ENCODE measurements around the gene PCNX2. TPM values are rescaled to one million over a fixed set of nuclear protein-coding genes. Genes with fewer than 3 reads are reported as not detected.
"Not testable (repeated sequence)": the region's sequence is repeated elsewhere in the genome, so short reads cannot be mapped to it uniquely, and the experiment has no call there.

Gene PCNX2
- total and polyA plus RNA-seq, 10 of the 15 experiments (the other 5 are each of a cell fraction or from before 2014, with no cell fraction given) = 2.1 to 16.4 (median 8.1) TPM

DNA sequence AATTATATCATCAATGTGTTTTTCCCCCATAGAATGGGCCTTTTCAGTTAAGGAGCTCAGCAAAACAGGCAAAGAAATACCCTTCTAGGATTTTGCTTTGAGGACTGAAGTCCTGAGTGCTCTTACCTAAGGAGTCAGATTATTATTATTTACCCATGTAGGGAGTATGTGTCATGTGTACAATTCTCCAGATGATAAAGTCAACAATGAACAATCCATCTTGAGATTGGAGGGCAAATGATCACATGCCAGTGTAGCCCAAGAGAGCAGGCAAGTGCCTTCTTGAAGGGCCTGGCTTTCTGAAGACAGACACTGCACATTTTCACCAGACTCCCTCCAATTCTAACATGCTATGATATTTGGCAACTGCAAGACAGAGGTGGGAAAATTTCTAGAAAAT lies 159.7 kb downstream of the PCNX2 start (continued):
- TF ChIP-seq, protein P1, sequence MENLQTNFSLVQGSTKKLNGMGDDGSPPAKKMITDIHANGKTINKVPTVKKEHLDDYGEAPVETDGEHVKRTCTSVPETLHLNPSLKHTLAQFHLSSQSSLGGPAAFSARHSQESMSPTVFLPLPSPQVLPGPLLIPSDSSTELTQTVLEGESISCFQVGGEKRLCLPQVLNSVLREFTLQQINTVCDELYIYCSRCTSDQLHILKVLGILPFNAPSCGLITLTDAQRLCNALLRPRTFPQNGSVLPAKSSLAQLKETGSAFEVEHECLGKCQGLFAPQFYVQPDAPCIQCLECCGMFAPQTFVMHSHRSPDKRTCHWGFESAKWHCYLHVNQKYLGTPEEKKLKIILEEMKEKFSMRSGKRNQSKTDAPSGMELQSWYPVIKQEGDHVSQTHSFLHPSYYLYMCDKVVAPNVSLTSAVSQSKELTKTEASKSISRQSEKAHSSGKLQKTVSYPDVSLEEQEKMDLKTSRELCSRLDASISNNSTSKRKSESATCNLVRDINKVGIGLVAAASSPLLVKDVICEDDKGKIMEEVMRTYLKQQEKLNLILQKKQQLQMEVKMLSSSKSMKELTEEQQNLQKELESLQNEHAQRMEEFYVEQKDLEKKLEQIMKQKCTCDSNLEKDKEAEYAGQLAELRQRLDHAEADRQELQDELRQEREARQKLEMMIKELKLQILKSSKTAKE (IDR thresholded peaks at IDR 0.05; ENCODE audit: low read depth, poor library complexity, severe bottlenecking) = no peak
- TF ChIP-seq RFX5 (IDR thresholded peaks at IDR 0.05; ENCODE audit: low read depth, low read length) = no peak
- TF ChIP-seq, protein P2, sequence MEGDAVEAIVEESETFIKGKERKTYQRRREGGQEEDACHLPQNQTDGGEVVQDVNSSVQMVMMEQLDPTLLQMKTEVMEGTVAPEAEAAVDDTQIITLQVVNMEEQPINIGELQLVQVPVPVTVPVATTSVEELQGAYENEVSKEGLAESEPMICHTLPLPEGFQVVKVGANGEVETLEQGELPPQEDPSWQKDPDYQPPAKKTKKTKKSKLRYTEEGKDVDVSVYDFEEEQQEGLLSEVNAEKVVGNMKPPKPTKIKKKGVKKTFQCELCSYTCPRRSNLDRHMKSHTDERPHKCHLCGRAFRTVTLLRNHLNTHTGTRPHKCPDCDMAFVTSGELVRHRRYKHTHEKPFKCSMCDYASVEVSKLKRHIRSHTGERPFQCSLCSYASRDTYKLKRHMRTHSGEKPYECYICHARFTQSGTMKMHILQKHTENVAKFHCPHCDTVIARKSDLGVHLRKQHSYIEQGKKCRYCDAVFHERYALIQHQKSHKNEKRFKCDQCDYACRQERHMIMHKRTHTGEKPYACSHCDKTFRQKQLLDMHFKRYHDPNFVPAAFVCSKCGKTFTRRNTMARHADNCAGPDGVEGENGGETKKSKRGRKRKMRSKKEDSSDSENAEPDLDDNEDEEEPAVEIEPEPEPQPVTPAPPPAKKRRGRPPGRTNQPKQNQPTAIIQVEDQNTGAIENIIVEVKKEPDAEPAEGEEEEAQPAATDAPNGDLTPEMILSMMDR (IDR thresholded peaks at IDR 0.05 in 2 of 3, conservative IDR thresholded peaks at IDR 0.05 in 1 of 3; ENCODE audit: control insufficient read depth in 2 of 3, extremely low read depth in 1 of 3, insufficient read depth in 1 of 3, low read depth in 3 of 3, low read length in 3 of 3) = no peak
- TF ChIP-seq, protein P3, sequence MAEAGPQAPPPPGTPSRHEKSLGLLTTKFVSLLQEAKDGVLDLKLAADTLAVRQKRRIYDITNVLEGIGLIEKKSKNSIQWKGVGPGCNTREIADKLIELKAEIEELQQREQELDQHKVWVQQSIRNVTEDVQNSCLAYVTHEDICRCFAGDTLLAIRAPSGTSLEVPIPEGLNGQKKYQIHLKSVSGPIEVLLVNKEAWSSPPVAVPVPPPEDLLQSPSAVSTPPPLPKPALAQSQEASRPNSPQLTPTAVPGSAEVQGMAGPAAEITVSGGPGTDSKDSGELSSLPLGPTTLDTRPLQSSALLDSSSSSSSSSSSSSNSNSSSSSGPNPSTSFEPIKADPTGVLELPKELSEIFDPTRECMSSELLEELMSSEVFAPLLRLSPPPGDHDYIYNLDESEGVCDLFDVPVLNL (IDR thresholded peaks at IDR 0.05; ENCODE audit: low read depth, low read length) = no peak

DNA sequence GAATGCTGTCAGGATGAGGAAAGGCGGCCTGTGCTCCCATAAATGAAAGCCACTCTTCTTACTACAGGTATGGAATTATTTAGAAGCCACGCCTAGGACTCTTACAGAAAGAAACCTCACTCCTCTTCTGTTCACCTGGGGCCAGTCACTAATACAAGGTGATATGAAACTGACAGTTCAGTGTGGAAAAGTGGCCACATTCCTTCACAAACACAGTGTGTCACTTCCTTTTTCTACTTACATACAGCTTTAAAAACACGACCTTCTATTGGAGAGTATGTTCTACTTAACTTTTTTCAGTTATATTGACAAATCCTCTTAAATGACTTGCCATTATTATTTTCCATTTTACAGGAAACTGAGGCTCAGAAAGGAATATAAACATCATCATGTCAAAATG lies 163.1 kb downstream of the PCNX2 start:
- no peak overlapping the region for H2AFZ ChIP-seq (ENCODE audit: control insufficient read depth, low read depth, low read length)
- ChIA-PET POLR2A (interaction anchor here (0.7 kb wide), 1 partner anchor 1304 kb away, joined by 3 read pairs; no protein-coding TSS in a partner anchor), SMC1A (ENCODE audit: uncharacterized antibody, unreplicated experiment) (no interaction called here), CTCF (no interaction called here), RAD21 (ENCODE audit: unreplicated experiment) (no interaction called here)
- ATAC-seq (no peak), FAIRE-seq (no peak), DNase-seq (ENCODE audit: low read depth, low spot score) (no peak)
- WGBS (ENCODE audit: insufficient coverage, insufficient replicate concordance, low lambda C conversion rate, missing lambda C conversion rate) = 53% methylated on average over 3 of the region's 3 CpGs
- in situ Hi-C loops (cut with MboI) (no loop called here), intact Hi-C loops (cut with micrococcal nuclease; ENCODE audit: unreplicated experiment) (no loop called here)
- H3K4me2 ChIP-seq (ENCODE audit: control insufficient read depth, insufficient read depth) = no peak overlapping the region
- H3K4me3 ChIP-seq = no peak overlapping the region
- no peaks in the 10 kb centered on the region for H3K4me1 ChIP-seq (ENCODE audit: control insufficient read depth, insufficient read depth, low read length)
- TF ChIP-seq HDAC6 (IDR thresholded peaks at IDR 0.05; ENCODE audit: unreplicated experiment) = no peak
- TF ChIP-seq EED (IDR thresholded peaks at IDR 0.05; ENCODE audit: low read depth) = no peak
- no peak for TF ChIP-seq ZNF384 (IDR thresholded peaks at IDR 0.05; ENCODE audit: borderline replicate concordance, low read depth, low read length)
- no peak for TF ChIP-seq SP1 (IDR thresholded peaks at IDR 0.05; ENCODE audit: low read depth, low read length)
- TF ChIP-seq FOXK2 (IDR thresholded peaks at IDR 0.05) = no peak
- H3K27me3 ChIP-seq (replicated peaks in 1 of 2; ENCODE audit: control insufficient read depth in 2 of 2, insufficient read depth in 2 of 2, low read length in 1 of 2) = no peaks in the 10 kb centered on the region
- H3K27ac ChIP-seq (ENCODE audit: control insufficient read depth, insufficient read depth) = no peak overlapping the region
- no peaks in the 10 kb centered on the region; the same call in 2 of the 3 replicates for H3K9me3 ChIP-seq (replicated peaks; ENCODE audit: control insufficient read depth, insufficient read depth, low read length)
- H3K9ac ChIP-seq (ENCODE audit: control insufficient read depth, insufficient read depth, low read length) = no peak overlapping the region
- no peaks in the 10 kb centered on the region for H3K79me2 ChIP-seq (ENCODE audit: control insufficient read depth, insufficient read depth, low read length)
- BruUV-seq (replicated peaks) = no TSS peak
- no peaks in the 10 kb centered on the region for H4K20me1 ChIP-seq (ENCODE audit: control insufficient read depth, insufficient read depth)
- no peaks in the 10 kb centered on the region for H3K36me3 ChIP-seq (ENCODE audit: control insufficient read depth in 2 of 2, insufficient read depth in 2 of 2, low read length in 1 of 2)

DNA sequence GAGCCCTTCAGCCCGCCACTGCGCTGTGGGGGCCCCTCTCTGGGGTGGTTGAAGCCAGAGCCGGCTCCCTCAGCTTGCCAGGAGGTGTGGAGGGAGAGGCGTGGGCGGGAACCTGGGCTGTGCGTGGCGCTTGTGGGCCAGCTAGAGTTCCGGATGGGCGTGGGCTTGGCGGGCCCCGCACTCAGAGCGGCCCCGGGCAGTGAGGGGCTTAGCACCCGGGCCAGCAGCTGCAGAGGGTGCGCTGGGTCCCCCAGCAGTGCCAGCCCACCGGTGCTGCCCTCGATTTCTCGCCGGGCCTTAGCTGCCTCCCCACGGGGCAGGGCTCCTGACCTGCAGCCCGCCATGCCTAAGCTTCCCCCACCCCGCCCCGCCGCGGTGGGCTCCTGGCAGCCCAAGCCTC lies 166.5 kb downstream of the PCNX2 start:
- CTCF ChIA-PET; intact Hi-C loops (cut with micrococcal nuclease; ENCODE audit: unreplicated experiment); SMC1A ChIA-PET (ENCODE audit: uncharacterized antibody, unreplicated experiment); H3K27ac ChIP-seq (ENCODE audit: control insufficient read depth, insufficient read depth); FAIRE-seq; H3K9me3 ChIP-seq (replicated peaks; ENCODE audit: control insufficient read depth, insufficient read depth, low read length); H3K36me3 ChIP-seq (ENCODE audit: control insufficient read depth in 2 of 2, insufficient read depth in 2 of 2, low read length in 1 of 2); RAD21 ChIA-PET (ENCODE audit: unreplicated experiment); DNase-seq (ENCODE audit: low read depth, low spot score); H3K4me1 ChIP-seq (ENCODE audit: control insufficient read depth, insufficient read depth, low read length); POLR2A ChIA-PET; BruUV-seq (replicated peaks); H4K20me1 ChIP-seq (ENCODE audit: control insufficient read depth, insufficient read depth); in situ Hi-C loops (cut with MboI); H3K4me3 ChIP-seq; H3K27me3 ChIP-seq (replicated peaks in 1 of 2; ENCODE audit: control insufficient read depth in 2 of 2, insufficient read depth in 2 of 2, low read length in 1 of 2); H3K4me2 ChIP-seq (ENCODE audit: control insufficient read depth, insufficient read depth); H3K79me2 ChIP-seq (ENCODE audit: control insufficient read depth, insufficient read depth, low read length); H3K9ac ChIP-seq (ENCODE audit: control insufficient read depth, insufficient read depth, low read length); ATAC-seq; H2AFZ ChIP-seq (ENCODE audit: control insufficient read depth, low read depth, low read length): not testable (repeated sequence)
- WGBS (ENCODE audit: insufficient coverage, insufficient replicate concordance, low lambda C conversion rate, missing lambda C conversion rate) = 98% methylated on average over 15 of the region's 25 CpGs

Measured in GM12878 (cell line).